ENCODE measurements around the gene TMEM131L.

TMEM131L gene

GRCh38 chr4:153645183-153645582, 179.0 kb downstream of the TMEM131L start:
- Histone ChIP-seq H3K27me3 (no peaks in the 10 kb centered on the region), H3K4me3 (no peak overlapping the region), H3K36me3 (no peaks in the 10 kb centered on the region), H3K9me3 (peaks cover 0 to 6% (median 0%) of the 10 kb centered on the region in 3 donors), H3K27ac (no peak overlapping the region), H3K4me1 (peaks cover 0 to 30% (median 9%) of the 10 kb centered on the region in 4 donors)
- intact Hi-C loops (cut with DNase I; ENCODE audit: low total_unique reads): loop anchor here (10.0 kb wide), 1 partner anchor 300 kb away; the partner anchor contains the start of gene MND1
- no peak for DNase-seq
- TF ChIP-seq CTCF (IDR thresholded peaks at IDR 0.05): no peak

DNA sequence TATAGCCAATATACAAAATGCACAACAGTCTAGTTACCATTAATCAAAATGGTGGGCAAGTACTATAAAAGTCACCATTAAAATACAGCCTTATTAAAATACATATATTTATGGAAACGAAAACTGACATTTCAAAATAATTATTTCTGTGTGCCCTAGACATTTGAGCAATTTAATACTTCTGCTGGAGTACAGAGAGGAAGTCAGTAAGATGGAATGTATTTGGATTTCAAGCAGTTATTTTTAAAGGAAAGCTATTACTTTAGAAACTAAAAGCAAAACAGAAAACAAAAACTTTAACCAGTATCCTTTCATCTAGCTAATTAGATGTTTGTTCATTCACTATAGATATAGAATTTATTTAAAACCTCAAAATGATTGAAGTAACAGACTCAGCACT, 180.1 kb downstream of the TMEM131L start:
- intact Hi-C loops (cut with DNase I; ENCODE audit: low total_unique reads): loop anchor here (10.0 kb wide), 1 partner anchor 301 kb away; the partner anchor contains the start of gene MND1
- no peak for DNase-seq
- peaks cover 0 to 34% (median 9%) of the 10 kb centered on the region in 4 donors for H3K4me1 ChIP-seq
- H3K36me3 ChIP-seq: no peaks in the 10 kb centered on the region
- H3K27me3 ChIP-seq: no peaks in the 10 kb centered on the region
- H3K9me3 ChIP-seq: peaks cover 0 to 6% (median 0%) of the 10 kb centered on the region in 3 donors
- TF ChIP-seq CTCF (IDR thresholded peaks at IDR 0.05): no peak
- no peak overlapping the region for H3K4me3 ChIP-seq
- peak overlapping the region in 1 of 2 donors; percentile 27 for H3K27ac ChIP-seq

DNA sequence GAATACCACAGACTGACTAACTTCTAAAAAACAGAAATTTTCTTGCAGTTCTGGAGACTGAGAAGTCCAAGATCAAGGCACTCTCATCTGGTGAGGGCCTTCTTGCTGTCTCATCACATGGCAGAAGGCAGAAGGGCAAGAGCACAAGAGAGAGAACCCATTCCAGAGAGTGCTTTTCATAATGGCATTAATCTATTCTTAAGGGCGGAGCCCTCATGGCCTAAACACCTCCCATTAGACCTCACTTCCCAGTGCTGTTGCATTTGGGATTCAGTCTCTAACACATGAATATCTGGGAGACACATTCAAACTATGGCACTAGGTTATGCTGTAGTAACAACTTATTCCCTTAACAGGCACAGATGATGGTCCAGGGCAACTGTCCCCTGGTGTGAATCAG, 180.8 kb downstream of the TMEM131L start:
- H3K36me3 ChIP-seq: no peaks in the 10 kb centered on the region
- peaks cover 0 to 41% (median 9%) of the 10 kb centered on the region in 4 donors for H3K4me1 ChIP-seq
- no peak for DNase-seq
- no peaks in the 10 kb centered on the region for H3K27me3 ChIP-seq
- no peak for TF ChIP-seq CTCF (IDR thresholded peaks at IDR 0.05)
- H3K4me3 ChIP-seq: no peak overlapping the region
- peak overlapping the region in 1 of 2 donors; percentile 21 for H3K27ac ChIP-seq
- H3K9me3 ChIP-seq: peaks cover 0 to 6% (median 0%) of the 10 kb centered on the region in 3 donors
- intact Hi-C loops (cut with DNase I; ENCODE audit: low total_unique reads): loop anchor here (10.0 kb wide), 1 partner anchor 302 kb away; the partner anchor contains the start of gene MND1

GRCh38 chr4:153647975-153648374, 181.8 kb downstream of the TMEM131L start:
- no peak for DNase-seq
- Histone ChIP-seq H3K27ac (peak overlapping the region; percentile 5 to 12), H3K9me3 (peaks cover 0 to 6% (median 0%) of the 10 kb centered on the region in 3 donors), H3K4me3 (no peak overlapping the region), H3K27me3 (no peaks in the 10 kb centered on the region), H3K36me3 (no peaks in the 10 kb centered on the region), H3K4me1 (peaks cover 0 to 48% (median 9%) of the 10 kb centered on the region in 4 donors)
- intact Hi-C loops (cut with DNase I; ENCODE audit: low total_unique reads): loop anchor here (10.0 kb wide), 1 partner anchor 303 kb away; the partner anchor contains the start of gene MND1
- TF ChIP-seq CTCF (IDR thresholded peaks at IDR 0.05): no peak

DNA sequence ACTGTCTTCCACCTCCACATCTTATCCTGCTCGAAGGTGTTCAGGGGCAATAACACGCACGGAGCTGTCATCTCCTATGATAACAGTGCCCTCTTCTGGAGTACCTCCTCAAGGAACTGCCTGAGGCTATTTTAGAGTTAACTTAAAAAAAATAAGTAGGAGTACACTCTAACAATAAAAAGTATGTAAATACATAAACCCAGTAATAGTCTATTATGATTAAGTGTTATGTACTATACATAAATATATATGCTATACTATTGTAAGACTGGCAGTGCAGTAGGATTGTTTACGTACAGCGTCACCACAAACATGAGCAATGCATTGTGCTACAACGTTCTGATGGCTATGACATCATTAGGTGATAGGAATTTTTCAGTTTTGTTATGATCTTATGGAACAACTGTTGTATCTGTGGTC, 183.4 kb downstream of the TMEM131L start:
- no peaks in the 10 kb centered on the region for H3K27me3 ChIP-seq
- peaks cover 0 to 6% (median 0%) of the 10 kb centered on the region in 3 donors for H3K9me3 ChIP-seq
- no peak for TF ChIP-seq CTCF (IDR thresholded peaks at IDR 0.05)
- intact Hi-C loops (cut with DNase I; ENCODE audit: low total_unique reads): loop anchor here (10.0 kb wide), 1 partner anchor 305 kb away; the partner anchor contains the start of gene MND1
- no peak for DNase-seq
- H3K36me3 ChIP-seq: no peaks in the 10 kb centered on the region
- H3K4me3 ChIP-seq: no peak overlapping the region
- H3K27ac ChIP-seq: no peak overlapping the region
- H3K4me1 ChIP-seq: peaks cover 0 to 48% (median 9%) of the 10 kb centered on the region in 4 donors
